HepG2 (cell line): ENCODE data around the gene SECTM1. TPM values are rescaled to one million over a fixed set of nuclear protein-coding genes. Genes with fewer than 3 reads are reported as not detected.
A peak's percentile ranks its signal among the peaks of the same experiment; 100 is the strongest.

Experiments used
- AKNA ChIP-seq: sonication (generic); formaldehyde crosslinking; IDR thresholded peaks from 2 replicates; pipeline ENCODE4 v1.4.0; 2020; ENCODE audit warnings: missing genetic modification reagents, borderline replicate concordance
- HIVEP1 ChIP-seq: sonication (generic); formaldehyde crosslinking; IDR thresholded peaks from 2 replicates; pipeline ENCODE4 v1.4.0; 2020; ENCODE audit warnings: mild to moderate bottlenecking, missing genetic modification reagents
- HMGA1 ChIP-seq: sonication (generic); formaldehyde crosslinking; conservative IDR thresholded peaks from 2 replicates; pipeline ENCODE4 v1.4.0; 2020; ENCODE audit warnings: missing genetic modification reagents
- NFKB2 ChIP-seq: sonication (generic); formaldehyde crosslinking; IDR thresholded peaks from 2 replicates; pipeline ENCODE4 v1.4.0; 2020; ENCODE audit warnings: missing genetic modification reagents, borderline replicate concordance
- POLR2G ChIP-seq: fragments of 200-400 bp; formaldehyde crosslinking; IDR thresholded peaks from 2 replicates; pipeline ENCODE4 v1.6.1; 2018; ENCODE audit warnings: mild to moderate bottlenecking, low read depth, low read length, moderate library complexity
- RERE ChIP-seq: IDR thresholded peaks from 2 replicates; pipeline ENCODE4 v1.6.1; 2016; ENCODE audit warnings: low read depth, missing genetic modification reagents, missing compliant biosample characterization
- TERF1 ChIP-seq: sonication (generic); formaldehyde crosslinking; IDR thresholded peaks from 2 replicates; pipeline ENCODE4 v1.8.0; 2022; ENCODE audit warnings: mild to moderate bottlenecking, missing genetic modification reagents, moderate library complexity
- ZBTB21 ChIP-seq: sonication (generic); formaldehyde crosslinking; IDR thresholded peaks from 2 replicates; pipeline ENCODE4 v1.4.0; 2020; ENCODE audit warnings: missing genetic modification reagents
- ZNF256 ChIP-seq: sonication (generic); formaldehyde crosslinking; conservative IDR thresholded peaks from 2 replicates; pipeline ENCODE4 v1.4.0; 2020; ENCODE audit warnings: missing genetic modification reagents
- ZNF605 ChIP-seq: sonication (generic); formaldehyde crosslinking; IDR thresholded peaks from 2 replicates; pipeline ENCODE4 v1.8.0; 2022; ENCODE audit warnings: mild to moderate bottlenecking, missing genetic modification reagents
- ZNF609 ChIP-seq: sonication (generic); formaldehyde crosslinking; IDR thresholded peaks from 2 replicates; pipeline ENCODE4 v1.4.0; 2020; ENCODE audit warnings: mild to moderate bottlenecking, missing genetic modification reagents, borderline replicate concordance
- polyA plus RNA-seq, 8 experiments: library from polyadenylated mRNA; depleted of rRNA in 3 of 8; stranded (reverse) in 7 of 8; unstranded in 1 of 8; fragments of >200 nt; fragmentation: Illumina TruSeq in 4 of 8; extraction: Trizol in 4 of 8; gene quantifications; 2 replicates each; pipeline versions ENCODE4 v1.2.1 to v1.2.3, GENCODE V29; 2011 to 2016; ENCODE audit warnings: low read depth in 4 of 8, missing spikeins in 1 of 8, mixed read lengths in 1 of 8; ENCODE audit not compliant: insufficient read depth in 1 of 8
- total RNA-seq, 5 experiments: library from RNA; depleted of rRNA; stranded (reverse); fragments of >200 nt; fragmentation: Illumina TruSeq; extraction: Trizol; gene quantifications; 2 replicates each; pipeline ENCODE4 v1.2.3, GENCODE V29; 2016; ENCODE audit warnings: low read depth in 1 of 5

The SECTM1 gene
- total and polyA plus RNA-seq, 2 of the 13 experiments (the other 11 are each of a cell fraction or from before 2014, with no cell fraction given): 3.5 to 5.3 TPM

- TF ChIP-seq ZBTB21 (CRISPR knock-in tag): no peak
- TF ChIP-seq ZNF605 (CRISPR knock-in tag): peak; percentile 86
- no peak; the same call in 1 of the 2 replicates for TF ChIP-seq RERE (CRISPR knock-in tag)
- no peak for TF ChIP-seq HMGA1
- no peak; the same call in 1 of the 2 replicates for TF ChIP-seq ZNF256
- TF ChIP-seq NFKB2 (CRISPR knock-in tag): peak; percentile 92; the same call in 1 of the 2 replicates
- peak; percentile 42; the same call in 1 of the 2 replicates for TF ChIP-seq HIVEP1 (CRISPR knock-in tag)
- 0 out of 2 replicates have a peak, but pooled peaks have one; percentile 7 for TF ChIP-seq TERF1 (CRISPR knock-in tag)
- peak; percentile 62; the same call in 1 of the 2 replicates for TF ChIP-seq ZNF609
- TF ChIP-seq AKNA (CRISPR knock-in tag): no peak
- peak; percentile 95 for TF ChIP-seq POLR2G
These were observed 60.0 kb downstream of the SECTM1 start, which contains the start of gene CSNK1D (continued) for GRCh38 chr17:82273327-82274133.
